ENCODE results near the gene SMLR1.

The SMLR1 gene

DNA sequence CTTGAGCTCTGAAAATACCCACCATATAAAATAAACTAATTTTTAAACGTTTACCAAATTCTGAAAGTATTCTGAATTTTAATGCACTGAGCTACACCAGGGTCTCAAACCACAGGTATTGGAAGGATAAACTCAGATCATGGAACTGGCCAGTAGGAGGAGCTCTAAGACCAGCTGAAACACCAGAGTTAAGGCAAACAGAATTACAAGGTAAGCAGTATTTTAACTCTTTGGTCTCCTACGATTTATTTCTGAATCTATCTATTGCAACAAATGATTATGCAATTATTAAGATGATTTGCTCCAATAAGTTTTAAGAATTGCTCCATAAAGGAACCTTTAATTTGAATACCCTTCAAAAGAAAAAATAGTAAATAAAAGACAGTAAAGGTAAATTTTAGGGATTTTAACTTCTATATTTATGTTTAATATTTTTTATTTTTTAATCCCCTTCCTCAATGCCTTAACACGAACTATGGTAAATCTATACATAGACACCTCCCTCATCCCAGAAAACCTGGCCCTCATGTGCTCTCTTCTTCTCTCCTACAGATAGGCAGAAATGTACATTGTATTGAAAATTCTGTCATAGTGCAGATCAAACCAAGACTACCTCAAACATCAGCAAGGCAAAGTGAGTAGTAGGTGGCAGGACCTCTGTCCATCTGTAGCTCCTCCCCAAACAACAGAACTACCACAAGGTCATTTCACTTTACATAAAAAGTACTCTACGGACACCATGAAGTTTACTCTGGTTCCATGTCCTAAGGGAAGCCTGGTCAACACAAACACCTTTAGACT is 58.4 kb downstream of the SMLR1 start:
- H3K4me3 ChIP-seq (ENCODE audit: low read depth, low read length): no peak overlapping the region
- peak; percentile 83 for DNase-seq (ENCODE audit: low read depth)
- TF ChIP-seq, protein P1, sequence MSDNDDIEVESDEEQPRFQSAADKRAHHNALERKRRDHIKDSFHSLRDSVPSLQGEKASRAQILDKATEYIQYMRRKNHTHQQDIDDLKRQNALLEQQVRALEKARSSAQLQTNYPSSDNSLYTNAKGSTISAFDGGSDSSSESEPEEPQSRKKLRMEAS (IDR thresholded peaks at IDR 0.05; ENCODE audit: low read depth, low read length): no peak
- TF ChIP-seq, protein P2, sequence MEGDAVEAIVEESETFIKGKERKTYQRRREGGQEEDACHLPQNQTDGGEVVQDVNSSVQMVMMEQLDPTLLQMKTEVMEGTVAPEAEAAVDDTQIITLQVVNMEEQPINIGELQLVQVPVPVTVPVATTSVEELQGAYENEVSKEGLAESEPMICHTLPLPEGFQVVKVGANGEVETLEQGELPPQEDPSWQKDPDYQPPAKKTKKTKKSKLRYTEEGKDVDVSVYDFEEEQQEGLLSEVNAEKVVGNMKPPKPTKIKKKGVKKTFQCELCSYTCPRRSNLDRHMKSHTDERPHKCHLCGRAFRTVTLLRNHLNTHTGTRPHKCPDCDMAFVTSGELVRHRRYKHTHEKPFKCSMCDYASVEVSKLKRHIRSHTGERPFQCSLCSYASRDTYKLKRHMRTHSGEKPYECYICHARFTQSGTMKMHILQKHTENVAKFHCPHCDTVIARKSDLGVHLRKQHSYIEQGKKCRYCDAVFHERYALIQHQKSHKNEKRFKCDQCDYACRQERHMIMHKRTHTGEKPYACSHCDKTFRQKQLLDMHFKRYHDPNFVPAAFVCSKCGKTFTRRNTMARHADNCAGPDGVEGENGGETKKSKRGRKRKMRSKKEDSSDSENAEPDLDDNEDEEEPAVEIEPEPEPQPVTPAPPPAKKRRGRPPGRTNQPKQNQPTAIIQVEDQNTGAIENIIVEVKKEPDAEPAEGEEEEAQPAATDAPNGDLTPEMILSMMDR (IDR thresholded peaks at IDR 0.05; ENCODE audit: low read depth, low read length): peak; percentile 84
